ENCODE results near the gene CIZ1.

GRCh38 chr9:128164307-128164885, 27.0 kb downstream of the CIZ1 start:
- TF ChIP-seq, protein P1, sequence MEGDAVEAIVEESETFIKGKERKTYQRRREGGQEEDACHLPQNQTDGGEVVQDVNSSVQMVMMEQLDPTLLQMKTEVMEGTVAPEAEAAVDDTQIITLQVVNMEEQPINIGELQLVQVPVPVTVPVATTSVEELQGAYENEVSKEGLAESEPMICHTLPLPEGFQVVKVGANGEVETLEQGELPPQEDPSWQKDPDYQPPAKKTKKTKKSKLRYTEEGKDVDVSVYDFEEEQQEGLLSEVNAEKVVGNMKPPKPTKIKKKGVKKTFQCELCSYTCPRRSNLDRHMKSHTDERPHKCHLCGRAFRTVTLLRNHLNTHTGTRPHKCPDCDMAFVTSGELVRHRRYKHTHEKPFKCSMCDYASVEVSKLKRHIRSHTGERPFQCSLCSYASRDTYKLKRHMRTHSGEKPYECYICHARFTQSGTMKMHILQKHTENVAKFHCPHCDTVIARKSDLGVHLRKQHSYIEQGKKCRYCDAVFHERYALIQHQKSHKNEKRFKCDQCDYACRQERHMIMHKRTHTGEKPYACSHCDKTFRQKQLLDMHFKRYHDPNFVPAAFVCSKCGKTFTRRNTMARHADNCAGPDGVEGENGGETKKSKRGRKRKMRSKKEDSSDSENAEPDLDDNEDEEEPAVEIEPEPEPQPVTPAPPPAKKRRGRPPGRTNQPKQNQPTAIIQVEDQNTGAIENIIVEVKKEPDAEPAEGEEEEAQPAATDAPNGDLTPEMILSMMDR (IDR thresholded peaks at IDR 0.05), result no peak
- TF ChIP-seq ZFX (IDR thresholded peaks at IDR 0.05; ENCODE audit: borderline replicate concordance), result no peak

All from 22Rv1 (cell line).